SK-N-SH treated with all-trans-retinoic acid at 6 μM for 48 hours (cell line): ENCODE results near the gene VWA3A.

Experiments used
- ISL1 ChIP-seq: fragments of 250-450 bp; sonication (Bioruptor Pico); IDR thresholded peaks from 2 replicates; pipeline ENCODE4 v2.1.2; 2022; ENCODE audit warnings: mild to moderate bottlenecking, moderate library complexity
- PATZ1 ChIP-seq: fragments of 250-450 bp; sonication (Bioruptor Pico); IDR thresholded peaks from 2 replicates; pipeline ENCODE4 v1.8.0; 2020; ENCODE audit warnings: mild to moderate bottlenecking, moderate library complexity, borderline replicate concordance
- POU6F1 ChIP-seq: fragments of 250-450 bp; sonication (Bioruptor Pico); IDR thresholded peaks from 2 replicates; pipeline ENCODE4 v1.8.0; 2021; ENCODE audit warnings: low read depth, mild to moderate bottlenecking, moderate library complexity, borderline replicate concordance
- RARB ChIP-seq: fragments of 250-450 bp; sonication (Bioruptor Pico); IDR thresholded peaks from 2 replicates; pipeline ENCODE4 v1.8.0; 2021; ENCODE audit warnings: mild to moderate bottlenecking, moderate library complexity
- ZFP3 ChIP-seq: fragments of 250-450 bp; sonication (Bioruptor Pico); IDR thresholded peaks from 2 replicates; pipeline ENCODE4 v1.5.0; 2020; ENCODE audit warnings: mild to moderate bottlenecking, moderate library complexity
- ZFP30 ChIP-seq: fragments of 450-650 bp; formaldehyde crosslinking; IDR thresholded peaks from 2 replicates; pipeline ENCODE4 v1.5.0; 2022; ENCODE audit warnings: mild to moderate bottlenecking, moderate library complexity

- TF ChIP-seq POU6F1 (CRISPR knock-in tag): no peak
- TF ChIP-seq RARB (CRISPR knock-in tag): no peak
- no peak for TF ChIP-seq ISL1
- TF ChIP-seq ZFP3: no peak
- TF ChIP-seq PATZ1: no peak
- TF ChIP-seq ZFP30: no peak
These were observed 103.0 kb downstream of the VWA3A start for GRCh38 chr16:22195445-22195694.
